ENCODE data around the gene FAM171A1.
"Not testable (repeated sequence)": the region's sequence is repeated elsewhere in the genome, so short reads cannot be mapped to it uniquely, and the experiment has no call there.

FAM171A1 gene

GRCh38 chr10:15395935-15396334, 24.8 kb upstream of the FAM171A1 start:
- H3K27ac ChIP-seq (ENCODE audit: low read length) = no peak overlapping the region
- no peaks in the 10 kb centered on the region for H3K4me1 ChIP-seq (ENCODE audit: control insufficient read depth, insufficient read depth, low read length)

GRCh38 chr10:15393139-15393825, 22.2 kb upstream of the FAM171A1 start:
- H3K4me3 ChIP-seq (ENCODE audit: low read length in 2 of 2) = no peak overlapping the region
- no peaks in the 10 kb centered on the region for H3K36me3 ChIP-seq (ENCODE audit: control insufficient read depth in 2 of 2, insufficient read depth in 2 of 2, low read length in 2 of 2)
- H3K27ac ChIP-seq (ENCODE audit: low read length) = no peak overlapping the region
- H3K4me1 ChIP-seq (ENCODE audit: control insufficient read depth, insufficient read depth, low read length) = no peaks in the 10 kb centered on the region
- H3K27me3 ChIP-seq (ENCODE audit: control insufficient read depth in 1 of 2, insufficient read depth in 2 of 2, low read length in 2 of 2) = no peaks in the 10 kb centered on the region
- H3K9ac ChIP-seq (ENCODE audit: low read length in 2 of 2) = no peak overlapping the region
- no peaks in the 10 kb centered on the region for H3K9me3 ChIP-seq (ENCODE audit: control insufficient read depth in 2 of 2, low read length in 2 of 2)

More at GRCh38 chr10:15395935-15396334, 24.8 kb upstream of the FAM171A1 start:
- Histone ChIP-seq H3K9ac (ENCODE audit: low read length in 2 of 2) (no peak overlapping the region), H3K27me3 (ENCODE audit: control insufficient read depth in 1 of 2, insufficient read depth in 2 of 2, low read length in 2 of 2) (no peaks in the 10 kb centered on the region), H3K36me3 (ENCODE audit: control insufficient read depth in 2 of 2, insufficient read depth in 2 of 2, low read length in 2 of 2) (no peaks in the 10 kb centered on the region), H3K9me3 (ENCODE audit: control insufficient read depth in 2 of 2, low read length in 2 of 2) (no peaks in the 10 kb centered on the region), H3K4me3 (ENCODE audit: low read length in 2 of 2) (no peak overlapping the region)

- Histone ChIP-seq H3K4me1 (ENCODE audit: control insufficient read depth, insufficient read depth, low read length) (no peaks in the 10 kb centered on the region), H3K36me3 (ENCODE audit: control insufficient read depth in 2 of 2, insufficient read depth in 2 of 2, low read length in 2 of 2) (no peaks in the 10 kb centered on the region), H3K27me3 (ENCODE audit: control insufficient read depth in 1 of 2, insufficient read depth in 2 of 2, low read length in 2 of 2) (no peaks in the 10 kb centered on the region), H3K9ac (ENCODE audit: low read length in 2 of 2) (no peak overlapping the region), H3K9me3 (ENCODE audit: control insufficient read depth in 2 of 2, low read length in 2 of 2) (no peaks in the 10 kb centered on the region), H3K4me3 (ENCODE audit: low read length in 2 of 2) (no peak overlapping the region), H3K27ac (ENCODE audit: low read length) (no peak overlapping the region)
These were observed 20.4 kb upstream of the FAM171A1 start for GRCh38 chr10:15391491-15391890.

GRCh38 chr10:15388172-15388571, 17.1 kb upstream of the FAM171A1 start:
- not testable (repeated sequence) for H3K9me3 ChIP-seq (ENCODE audit: control insufficient read depth in 2 of 2, low read length in 2 of 2); H3K4me3 ChIP-seq (ENCODE audit: low read length in 2 of 2); H3K9ac ChIP-seq (ENCODE audit: low read length in 2 of 2); H3K27me3 ChIP-seq (ENCODE audit: control insufficient read depth in 1 of 2, insufficient read depth in 2 of 2, low read length in 2 of 2); H3K27ac ChIP-seq (ENCODE audit: low read length); H3K4me1 ChIP-seq (ENCODE audit: control insufficient read depth, insufficient read depth, low read length); H3K36me3 ChIP-seq (ENCODE audit: control insufficient read depth in 2 of 2, insufficient read depth in 2 of 2, low read length in 2 of 2)

- Histone ChIP-seq H3K9me3 (ENCODE audit: control insufficient read depth in 2 of 2, low read length in 2 of 2) (peaks cover 0 to 5% of the 10 kb centered on the region in 2 donors), H3K36me3 (ENCODE audit: control insufficient read depth in 2 of 2, insufficient read depth in 2 of 2, low read length in 2 of 2) (no peaks in the 10 kb centered on the region), H3K4me1 (ENCODE audit: control insufficient read depth, insufficient read depth, low read length) (no peaks in the 10 kb centered on the region), H3K27ac (ENCODE audit: low read length) (no peak overlapping the region), H3K4me3 (ENCODE audit: low read length in 2 of 2) (no peak overlapping the region), H3K9ac (ENCODE audit: low read length in 2 of 2) (no peak overlapping the region), H3K27me3 (ENCODE audit: control insufficient read depth in 1 of 2, insufficient read depth in 2 of 2, low read length in 2 of 2) (peaks cover 0 to 2% of the 10 kb centered on the region in 2 donors)
These were observed 15.9 kb upstream of the FAM171A1 start for GRCh38 chr10:15387021-15387420.

GRCh38 chr10:15385552-15386455, 14.7 kb upstream of the FAM171A1 start:
- Histone ChIP-seq H3K9me3 (ENCODE audit: control insufficient read depth in 2 of 2, low read length in 2 of 2) (peaks cover 0 to 5% of the 10 kb centered on the region in 2 donors), H3K4me1 (ENCODE audit: control insufficient read depth, insufficient read depth, low read length) (no peaks in the 10 kb centered on the region), H3K4me3 (ENCODE audit: low read length in 2 of 2) (no peak overlapping the region), H3K27me3 (ENCODE audit: control insufficient read depth in 1 of 2, insufficient read depth in 2 of 2, low read length in 2 of 2) (peaks cover 2 to 6% of the 10 kb centered on the region in 2 donors), H3K9ac (ENCODE audit: low read length in 2 of 2) (no peak overlapping the region), H3K27ac (ENCODE audit: low read length) (no peak overlapping the region), H3K36me3 (ENCODE audit: control insufficient read depth in 2 of 2, insufficient read depth in 2 of 2, low read length in 2 of 2) (no peaks in the 10 kb centered on the region)

- no peak overlapping the region for H3K4me3 ChIP-seq (ENCODE audit: low read length in 2 of 2)
- no peak overlapping the region for H3K9ac ChIP-seq (ENCODE audit: low read length in 2 of 2)
- peaks cover 0 to 5% of the 10 kb centered on the region in 2 donors for H3K9me3 ChIP-seq (ENCODE audit: control insufficient read depth in 2 of 2, low read length in 2 of 2)
- H3K27me3 ChIP-seq (ENCODE audit: control insufficient read depth in 1 of 2, insufficient read depth in 2 of 2, low read length in 2 of 2) = peaks cover 2 to 6% of the 10 kb centered on the region in 2 donors
- no peaks in the 10 kb centered on the region for H3K36me3 ChIP-seq (ENCODE audit: control insufficient read depth in 2 of 2, insufficient read depth in 2 of 2, low read length in 2 of 2)
- no peak overlapping the region for H3K27ac ChIP-seq (ENCODE audit: low read length)
- no peaks in the 10 kb centered on the region for H3K4me1 ChIP-seq (ENCODE audit: control insufficient read depth, insufficient read depth, low read length)
These were observed 10.3 kb upstream of the FAM171A1 start for GRCh38 chr10:15381420-15381819.

GRCh38 chr10:15379078-15379477, 8.0 kb upstream of the FAM171A1 start:
- no peaks in the 10 kb centered on the region for H3K36me3 ChIP-seq (ENCODE audit: control insufficient read depth in 2 of 2, insufficient read depth in 2 of 2, low read length in 2 of 2)
- H3K4me3 ChIP-seq (ENCODE audit: low read length in 2 of 2) = no peak overlapping the region
- H3K9ac ChIP-seq (ENCODE audit: low read length in 2 of 2) = no peak overlapping the region
- H3K27ac ChIP-seq (ENCODE audit: low read length) = no peak overlapping the region
- H3K4me1 ChIP-seq (ENCODE audit: control insufficient read depth, insufficient read depth, low read length) = no peaks in the 10 kb centered on the region
- H3K9me3 ChIP-seq (ENCODE audit: control insufficient read depth in 2 of 2, low read length in 2 of 2) = no peaks in the 10 kb centered on the region
- H3K27me3 ChIP-seq (ENCODE audit: control insufficient read depth in 1 of 2, insufficient read depth in 2 of 2, low read length in 2 of 2) = peaks cover 0 to 6% of the 10 kb centered on the region in 2 donors

- H3K4me1 ChIP-seq (ENCODE audit: control insufficient read depth, insufficient read depth, low read length) = no peaks in the 10 kb centered on the region
- no peaks in the 10 kb centered on the region for H3K9me3 ChIP-seq (ENCODE audit: control insufficient read depth in 2 of 2, low read length in 2 of 2)
- H3K9ac ChIP-seq (ENCODE audit: low read length in 2 of 2) = no peak overlapping the region
- no peak overlapping the region for H3K4me3 ChIP-seq (ENCODE audit: low read length in 2 of 2)
- H3K27ac ChIP-seq (ENCODE audit: low read length) = no peak overlapping the region
- H3K27me3 ChIP-seq (ENCODE audit: control insufficient read depth in 1 of 2, insufficient read depth in 2 of 2, low read length in 2 of 2) = peaks cover 0 to 6% of the 10 kb centered on the region in 2 donors
- no peaks in the 10 kb centered on the region for H3K36me3 ChIP-seq (ENCODE audit: control insufficient read depth in 2 of 2, insufficient read depth in 2 of 2, low read length in 2 of 2)
These were observed 7.5 kb upstream of the FAM171A1 start for GRCh38 chr10:15378569-15378968.

GRCh38 chr10:15374566-15374965, 3.5 kb upstream of the FAM171A1 start:
- Histone ChIP-seq H3K27me3 (ENCODE audit: control insufficient read depth in 1 of 2, insufficient read depth in 2 of 2, low read length in 2 of 2) (no peaks in the 10 kb centered on the region), H3K9ac (ENCODE audit: low read length in 2 of 2) (no peak overlapping the region), H3K4me3 (ENCODE audit: low read length in 2 of 2) (no peak overlapping the region), H3K4me1 (ENCODE audit: control insufficient read depth, insufficient read depth, low read length) (peaks cover 8% of the 10 kb centered on the region), H3K27ac (ENCODE audit: low read length) (no peak overlapping the region), H3K9me3 (ENCODE audit: control insufficient read depth in 2 of 2, low read length in 2 of 2) (no peaks in the 10 kb centered on the region), H3K36me3 (ENCODE audit: control insufficient read depth in 2 of 2, insufficient read depth in 2 of 2, low read length in 2 of 2) (no peaks in the 10 kb centered on the region)

- H3K36me3 ChIP-seq (ENCODE audit: control insufficient read depth in 2 of 2, insufficient read depth in 2 of 2, low read length in 2 of 2) = no peaks in the 10 kb centered on the region
- no peaks in the 10 kb centered on the region for H3K9me3 ChIP-seq (ENCODE audit: control insufficient read depth in 2 of 2, low read length in 2 of 2)
- H3K9ac ChIP-seq (ENCODE audit: low read length in 2 of 2) = no peak overlapping the region
- H3K4me3 ChIP-seq (ENCODE audit: low read length in 2 of 2) = no peak overlapping the region
- H3K4me1 ChIP-seq (ENCODE audit: control insufficient read depth, insufficient read depth, low read length) = peaks cover 11% of the 10 kb centered on the region
- no peaks in the 10 kb centered on the region for H3K27me3 ChIP-seq (ENCODE audit: control insufficient read depth in 1 of 2, insufficient read depth in 2 of 2, low read length in 2 of 2)
- no peak overlapping the region for H3K27ac ChIP-seq (ENCODE audit: low read length)
These were observed 3.1 kb upstream of the FAM171A1 start for GRCh38 chr10:15374156-15374555.
